DND-41 (cell line): ENCODE data around the gene CITED2.

Source experiments
- ATAC-seq: fragments of 200-7000 bp; cut with Tn5 transposase; 3 replicates; pipeline ENCODE4 v1.9.1; 2021; ENCODE audit warnings: low read depth; ENCODE audit not compliant: insufficient read depth
- DNase-seq: peaks from one replicate; pipeline ENCODE4 v3.0.0-alpha.2; 2020
- H2AFZ ChIP-seq: 2 replicates; pipeline ENCODE4 v1.6.0; 2012; ENCODE audit warnings: low read depth, low read length
- H3K27ac ChIP-seq: 2 replicates; pipeline ENCODE4 v1.5.1; 2012; ENCODE audit warnings: low read length, inconsistent platforms
- H3K27me3 ChIP-seq: fragments of 200-600 bp; sonication (generic); 2 replicates; pipeline ENCODE4 v1.6.0; 2012; ENCODE audit warnings: low read length, mild to moderate bottlenecking, inconsistent platforms; ENCODE audit not compliant: insufficient read depth, poor library complexity
- H3K36me3 ChIP-seq: 2 replicates; pipeline ENCODE4 v1.5.1; 2012; ENCODE audit warnings: low read length, inconsistent platforms; ENCODE audit not compliant: insufficient read depth
- H3K4me1 ChIP-seq: 2 replicates; pipeline ENCODE4 v1.5.1; 2012; ENCODE audit warnings: mild to moderate bottlenecking, low read length; ENCODE audit not compliant: insufficient read depth
- H3K4me2 ChIP-seq: 2 replicates; pipeline ENCODE4 v1.6.0; 2012; ENCODE audit warnings: mild to moderate bottlenecking, moderate library complexity, low read length, inconsistent platforms; ENCODE audit not compliant: insufficient read depth
- H3K4me3 ChIP-seq, 2 experiments: fragments of 200-600 bp in 1 of 2; shearing (Covaris generic) in 1 of 2; 2 replicates each; pipeline ENCODE4 v1.5.1; 2012 to 2016; ENCODE audit warnings: inconsistent platforms in 2 of 2, low read length in 2 of 2, mild to moderate bottlenecking in 2 of 2, low read depth in 1 of 2, moderate library complexity in 1 of 2
- H3K79me2 ChIP-seq: 2 replicates; pipeline ENCODE4 v1.6.0; 2012; ENCODE audit warnings: low read length, inconsistent platforms; ENCODE audit not compliant: insufficient read depth
- H3K9ac ChIP-seq: 2 replicates; pipeline ENCODE4 v1.6.0; 2012; ENCODE audit warnings: low read depth, mild to moderate bottlenecking, inconsistent platforms, low read length, moderate library complexity
- H3K9me3 ChIP-seq: 2 replicates; pipeline ENCODE4 v1.5.1; 2012; ENCODE audit warnings: low read length, moderate library complexity, mild to moderate bottlenecking, inconsistent platforms; ENCODE audit not compliant: insufficient read depth, severe bottlenecking
- H4K20me1 ChIP-seq: 2 replicates; pipeline ENCODE4 v1.6.0; 2012; ENCODE audit warnings: low read length; ENCODE audit not compliant: insufficient read depth
- CTCF ChIP-seq: IDR thresholded peaks from 2 replicates; pipeline ENCODE4 v1.5.1; 2012; ENCODE audit warnings: borderline replicate concordance, low read length, moderate library complexity, mild to moderate bottlenecking; ENCODE audit not compliant: poor library complexity, severe bottlenecking; ENCODE audit errors: extremely low read depth
- EZH2 ChIP-seq: IDR thresholded peaks from 3 replicates; pipeline ENCODE4 v1.6.1; 2012; ENCODE audit warnings: borderline replicate concordance, low read depth, mild to moderate bottlenecking, moderate library complexity, low read length, inconsistent platforms; ENCODE audit not compliant: severe bottlenecking

Gene CITED2

GRCh38 chr6:139330306-139330705, 44.1 kb downstream of the CITED2 start:
- H3K79me2 ChIP-seq: no peaks in the 10 kb centered on the region
- H2AFZ ChIP-seq: no peak overlapping the region

GRCh38 chr6:139329224-139329623, 45.2 kb downstream of the CITED2 start:
- Histone ChIP-seq H3K4me1 (peaks cover 24% of the 10 kb centered on the region), H3K4me3 (no peak overlapping the region), H3K27me3 (no peaks in the 10 kb centered on the region), H3K27ac (no peak overlapping the region), H3K9me3 (no peaks in the 10 kb centered on the region), H3K79me2 (no peaks in the 10 kb centered on the region), H2AFZ (no peak overlapping the region), H3K36me3 (no peaks in the 10 kb centered on the region), H3K9ac (no peak overlapping the region), H3K4me2 (no peak overlapping the region), H4K20me1 (no peaks in the 10 kb centered on the region)
- ATAC-seq (no peak), DNase-seq (no peak)
- no peak for TF ChIP-seq EZH2
- no peak for TF ChIP-seq CTCF

More at GRCh38 chr6:139330306-139330705, 44.1 kb downstream of the CITED2 start:
- TF ChIP-seq EZH2 (no peak), CTCF (no peak)
- no peak for ATAC-seq
- H3K9ac ChIP-seq: no peak overlapping the region
- no peaks in the 10 kb centered on the region for H3K27me3 ChIP-seq
- peaks cover 13% of the 10 kb centered on the region for H3K4me1 ChIP-seq
- no peaks in the 10 kb centered on the region for H4K20me1 ChIP-seq
- no peak overlapping the region for H3K4me2 ChIP-seq
- no peak overlapping the region for H3K27ac ChIP-seq
- no peak overlapping the region for H3K4me3 ChIP-seq
- no peaks in the 10 kb centered on the region for H3K36me3 ChIP-seq
- no peak for DNase-seq
- no peaks in the 10 kb centered on the region for H3K9me3 ChIP-seq

- Histone ChIP-seq H2AFZ (no peak overlapping the region), H3K79me2 (no peaks in the 10 kb centered on the region), H3K4me2 (no peak overlapping the region), H3K9ac (no peak overlapping the region), H3K27me3 (no peaks in the 10 kb centered on the region), H3K36me3 (no peaks in the 10 kb centered on the region), H4K20me1 (no peaks in the 10 kb centered on the region), H3K4me1 (peaks cover 41% of the 10 kb centered on the region), H3K9me3 (no peaks in the 10 kb centered on the region), H3K4me3 (no peak overlapping the region), H3K27ac (no peak overlapping the region)
- ATAC-seq (no peak), DNase-seq (no peak)
- TF ChIP-seq CTCF: no peak
- TF ChIP-seq EZH2: no peak
Observed at GRCh38 chr6:139327038-139327437, 47.4 kb downstream of the CITED2 start.

GRCh38 chr6:139325686-139326085, 48.8 kb downstream of the CITED2 start:
- no peaks in the 10 kb centered on the region for H3K79me2 ChIP-seq
- DNase-seq: peak; percentile 56
- H4K20me1 ChIP-seq: no peaks in the 10 kb centered on the region
- H2AFZ ChIP-seq: peak overlapping the region; percentile 19; the same call in 1 of the 2 replicates
- peak; percentile 65 for ATAC-seq
- no peaks in the 10 kb centered on the region for H3K27me3 ChIP-seq
- H3K4me3 ChIP-seq: no peak overlapping the region
- H3K27ac ChIP-seq: peak overlapping the region; percentile 68
- no peaks in the 10 kb centered on the region for H3K9me3 ChIP-seq
- peaks cover 41% of the 10 kb centered on the region for H3K4me1 ChIP-seq
- H3K9ac ChIP-seq: no peak overlapping the region
- H3K36me3 ChIP-seq: no peaks in the 10 kb centered on the region
- peak overlapping the region; percentile 45 for H3K4me2 ChIP-seq
- no peak for TF ChIP-seq CTCF
- no peak for TF ChIP-seq EZH2
